ENCODE results near the gene PPM1G.
"Not testable (repeated sequence)": the region's sequence is repeated elsewhere in the genome, so short reads cannot be mapped to it uniquely, and the experiment has no call there.

PPM1G gene

GRCh38 chr2:27375513-27376099 lies 33.8 kb downstream of the PPM1G start:
- DNase-seq (ENCODE audit: low read depth) = no peak

- DNase-seq (ENCODE audit: low read depth) = no peak
Measured at GRCh38 chr2:27373567-27373966, 35.8 kb downstream of the PPM1G start.

GRCh38 chr2:27372937-27373336 lies 36.5 kb downstream of the PPM1G start:
- DNase-seq (ENCODE audit: low read depth) = no peak

GRCh38 chr2:27370816-27371620 lies 38.4 kb downstream of the PPM1G start:
- no peak for DNase-seq (ENCODE audit: low read depth)

- DNase-seq (ENCODE audit: low read depth) = peak; percentile 96
Measured at GRCh38 chr2:27370026-27370815, 39.2 kb downstream of the PPM1G start, which contains the start of the genes EIF2B4 and SNX17. Gene EIF2B4 (minus strand): TSS chr2:27370338. CDS start chr2:27370314, 24 bp downstream. Gene SNX17 (plus strand): TSS chr2:27370616. CDS start chr2:27370744, 128 bp downstream.

GRCh38 chr2:27369471-27370025 lies 39.8 kb downstream of the PPM1G start:
- no peak for DNase-seq (ENCODE audit: low read depth)

GRCh38 chr2:27363933-27364332 lies 45.5 kb downstream of the PPM1G start:
- no peak for DNase-seq (ENCODE audit: low read depth)

GRCh38 chr2:27362678-27363420 lies 46.5 kb downstream of the PPM1G start:
- DNase-seq (ENCODE audit: low read depth) = no peak

- peak; percentile 95 for DNase-seq (ENCODE audit: low read depth)
Measured at GRCh38 chr2:27356382-27357181, 52.8 kb downstream of the PPM1G start, which contains the start of gene GTF3C2. Gene GTF3C2 (minus strand): TSS chr2:27356764. CDS start chr2:27343554, 13,210 bp downstream.

- DNase-seq (ENCODE audit: low read depth) = no peak
Measured at GRCh38 chr2:27356056-27356381, 53.4 kb downstream of the PPM1G start.

GRCh38 chr2:27354597-27354927 lies 54.8 kb downstream of the PPM1G start:
- DNase-seq (ENCODE audit: low read depth) = no peak

- no peak for DNase-seq (ENCODE audit: low read depth)
Measured at GRCh38 chr2:27353762-27354596, 55.4 kb downstream of the PPM1G start.

- DNase-seq (ENCODE audit: low read depth) = not testable (repeated sequence)
Measured at GRCh38 chr2:27353386-27353761, 56.0 kb downstream of the PPM1G start.

GRCh38 chr2:27351802-27352598 lies 57.4 kb downstream of the PPM1G start:
- no peak for DNase-seq (ENCODE audit: low read depth)

GRCh38 chr2:27350106-27350693 lies 59.2 kb downstream of the PPM1G start:
- DNase-seq (ENCODE audit: low read depth) = no peak

- no peak for DNase-seq (ENCODE audit: low read depth)
Measured at GRCh38 chr2:27347641-27348040, 61.8 kb downstream of the PPM1G start.

GRCh38 chr2:27336173-27336572 lies 73.2 kb downstream of the PPM1G start:
- no peak for DNase-seq (ENCODE audit: low read depth)

- no peak for DNase-seq (ENCODE audit: low read depth)
Measured at GRCh38 chr2:27335311-27335710, 74.1 kb downstream of the PPM1G start.
